Activated CD4-positive, alpha-beta T cell treated with anti-CD3 and anti-CD28 coated beads for 24 hours (primary cell): ENCODE data around the gene RNF2.
"Not testable (repeated sequence)": the region's sequence is repeated elsewhere in the genome, so short reads cannot be mapped to it uniquely, and the experiment has no call there.

Experiments used
- DNase-seq, 2 donors: peaks; one replicate each; pipeline ENCODE4 v3.0.0-alpha.2; 2020; ENCODE audit warnings: low read depth in 2 of 2

The RNF2 gene

GRCh38 chr1:185050823-185051451 is 5.6 kb downstream of the RNF2 start:
- no peak for DNase-seq

DNA sequence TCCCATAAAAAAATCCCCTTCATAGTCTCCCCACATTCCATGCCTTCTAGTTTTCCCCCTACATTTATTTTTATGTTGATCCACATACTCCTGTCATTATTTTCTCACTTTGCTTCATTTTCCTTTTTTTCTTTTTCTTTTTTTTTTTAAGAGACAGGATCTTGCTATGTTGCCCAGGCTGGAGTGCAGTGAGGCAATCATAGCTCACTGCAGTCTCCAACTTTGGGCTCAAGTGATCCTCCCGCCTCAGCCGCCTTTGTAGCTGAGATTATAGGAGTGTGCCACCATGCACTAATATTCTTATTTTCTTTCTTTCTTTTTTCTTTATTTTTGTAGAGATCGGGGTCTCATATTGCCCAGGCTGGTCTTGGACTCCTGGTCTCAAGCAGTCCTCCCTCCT is 7.8 kb downstream of the RNF2 start:
- no peak for DNase-seq

DNA sequence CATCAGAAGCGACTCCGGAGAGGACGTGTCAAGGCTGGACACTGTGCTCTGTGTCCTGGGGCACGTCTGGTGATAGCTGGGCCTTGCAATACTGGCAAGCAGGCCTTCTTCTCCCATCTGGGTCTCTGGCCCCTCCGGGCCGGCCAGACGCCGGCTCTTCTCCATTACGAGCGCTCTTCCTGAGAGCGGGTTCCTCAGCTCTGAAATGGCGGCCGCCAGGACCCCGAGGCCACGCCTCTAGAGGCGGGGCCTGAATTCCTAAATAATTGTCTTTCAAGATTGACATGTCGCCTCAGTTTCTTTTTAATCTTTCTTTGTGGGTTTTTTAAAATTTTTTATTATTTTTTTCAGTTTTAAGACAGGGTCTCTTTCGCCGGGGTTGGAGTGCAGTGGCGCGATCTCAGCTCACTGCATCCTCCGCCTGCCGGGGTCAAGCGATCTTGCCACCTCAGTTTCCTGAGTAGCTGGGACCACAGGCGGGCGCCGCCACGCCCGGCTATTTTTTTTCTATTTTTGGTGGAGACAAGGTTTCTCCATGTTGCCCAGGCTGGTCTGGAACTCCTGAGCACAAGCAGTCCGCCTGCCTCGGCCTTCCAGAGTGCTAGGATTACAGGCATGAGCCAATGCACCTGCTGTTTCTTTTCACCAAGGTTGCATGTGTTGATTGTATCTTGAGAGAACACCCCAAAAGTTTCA is 9.2 kb downstream of the RNF2 start:
- DNase-seq = no peak

DNA sequence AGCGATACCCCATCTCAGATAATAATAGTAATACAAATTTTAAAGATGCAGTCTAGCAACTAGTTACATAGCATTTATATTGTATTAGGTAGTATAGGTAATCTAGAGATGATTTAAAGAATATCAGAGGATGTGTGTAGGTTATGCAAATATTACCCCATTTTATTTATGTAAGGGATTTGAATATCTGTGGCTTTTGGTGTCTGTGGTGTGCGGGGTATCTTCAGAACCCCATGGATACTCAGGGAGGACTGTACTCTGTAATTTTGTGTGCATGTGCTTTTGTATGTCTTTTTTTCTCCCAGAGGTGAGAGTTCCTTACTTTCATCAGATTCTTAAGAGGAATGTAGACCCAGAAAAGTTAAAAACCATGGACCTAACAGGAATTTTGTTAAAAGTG is 12.8 kb downstream of the RNF2 start:
- no peak for DNase-seq

DNA sequence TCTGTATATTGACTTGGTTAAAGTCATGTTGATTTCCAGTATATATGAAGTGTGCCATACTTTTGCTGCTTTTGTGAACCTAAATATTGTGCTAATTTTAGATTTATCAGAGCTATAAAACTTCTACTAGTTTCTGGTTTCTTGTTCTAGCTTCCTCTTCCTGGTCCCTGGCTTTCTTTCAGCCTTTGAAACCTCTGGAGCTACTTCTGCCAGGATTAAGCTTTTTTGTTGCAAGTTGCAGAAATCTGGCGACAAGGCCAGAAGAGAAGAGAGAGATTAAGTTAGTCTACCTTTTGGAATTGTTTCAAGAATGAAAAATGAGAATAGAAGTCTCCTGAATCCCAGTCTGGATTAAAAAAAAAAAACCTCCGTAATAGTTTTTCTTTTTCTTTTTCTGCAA is 13.5 kb downstream of the RNF2 start:
- DNase-seq = no peak

DNA sequence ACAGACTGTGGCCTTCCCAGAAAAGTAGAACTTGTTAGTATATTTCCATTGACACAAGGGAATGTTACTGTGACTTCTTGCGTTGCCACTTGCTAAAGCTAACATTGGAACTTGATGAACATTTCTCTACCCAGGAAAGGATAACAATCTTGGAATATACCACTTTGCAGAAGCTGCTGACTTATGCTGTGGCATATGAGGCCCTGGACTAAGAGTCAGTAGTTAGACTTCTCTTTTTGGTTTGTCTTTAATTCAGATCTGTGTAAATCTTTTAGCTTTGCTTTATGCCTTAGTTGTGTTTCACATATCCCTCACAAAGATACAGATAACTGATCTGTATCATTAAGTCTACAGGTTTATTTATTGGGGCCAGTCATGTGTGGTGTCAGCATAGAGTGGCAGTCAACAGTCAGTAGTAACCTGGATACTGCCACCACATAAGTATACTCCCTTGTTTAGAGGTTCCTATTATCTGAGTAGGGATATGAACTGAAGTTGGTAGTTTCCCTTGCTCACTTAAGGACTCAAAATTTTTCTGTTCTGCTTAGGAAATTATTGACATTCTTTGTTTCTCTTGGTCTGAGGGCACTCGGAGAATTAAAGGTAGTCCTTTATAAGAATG is 14.7 kb downstream of the RNF2 start:
- DNase-seq = no peak

DNA sequence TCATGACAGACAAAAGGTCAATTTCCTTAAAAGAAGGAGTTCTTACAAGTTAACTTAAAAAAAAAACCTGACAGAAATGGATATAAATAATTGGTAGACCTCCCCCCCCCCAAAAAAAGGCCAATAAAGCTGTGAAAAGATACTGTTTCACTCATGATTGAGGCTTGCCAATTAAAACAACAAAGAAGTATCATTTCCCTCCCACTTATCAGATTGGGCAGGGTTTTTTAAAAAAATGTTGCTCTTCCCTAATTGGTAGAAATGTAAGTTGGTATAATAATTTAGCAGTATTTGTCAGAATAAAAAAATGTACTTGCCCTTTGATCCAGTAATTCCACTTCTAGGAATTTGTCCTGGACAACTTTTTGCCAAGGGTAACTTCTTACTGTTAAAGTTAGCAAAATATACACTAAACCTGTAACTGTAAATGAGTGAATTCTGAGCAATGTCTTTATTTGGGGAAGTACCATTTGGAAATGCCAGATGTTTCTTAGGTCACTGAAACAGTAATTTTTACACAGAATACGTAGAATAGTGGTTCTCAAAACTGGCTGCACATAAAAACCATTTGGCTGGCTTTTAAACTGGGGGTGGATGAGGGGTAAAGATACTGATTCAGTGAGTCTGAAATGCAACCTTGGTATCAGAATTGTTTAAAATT is 17.5 kb downstream of the RNF2 start:
- no peak for DNase-seq

DNA sequence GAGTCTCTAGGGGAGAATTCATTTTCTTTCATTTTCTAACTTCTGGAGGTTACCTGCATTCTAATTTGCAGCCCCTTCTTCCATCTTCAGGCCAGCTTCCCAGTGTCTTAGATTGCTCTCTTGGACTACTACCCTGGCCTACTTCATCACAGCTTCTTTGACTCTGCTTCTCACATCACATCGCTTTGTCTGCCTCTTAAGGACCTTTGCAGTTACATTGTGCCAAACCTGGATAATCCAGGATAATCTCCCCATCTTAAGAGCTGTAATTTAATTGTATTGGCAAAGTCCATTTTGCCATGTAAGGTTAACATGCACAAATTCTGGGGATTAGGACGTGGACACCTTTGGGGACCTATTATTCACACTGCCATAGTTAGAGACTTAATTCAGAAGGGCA is 18.4 kb downstream of the RNF2 start:
- no peak for DNase-seq

DNA sequence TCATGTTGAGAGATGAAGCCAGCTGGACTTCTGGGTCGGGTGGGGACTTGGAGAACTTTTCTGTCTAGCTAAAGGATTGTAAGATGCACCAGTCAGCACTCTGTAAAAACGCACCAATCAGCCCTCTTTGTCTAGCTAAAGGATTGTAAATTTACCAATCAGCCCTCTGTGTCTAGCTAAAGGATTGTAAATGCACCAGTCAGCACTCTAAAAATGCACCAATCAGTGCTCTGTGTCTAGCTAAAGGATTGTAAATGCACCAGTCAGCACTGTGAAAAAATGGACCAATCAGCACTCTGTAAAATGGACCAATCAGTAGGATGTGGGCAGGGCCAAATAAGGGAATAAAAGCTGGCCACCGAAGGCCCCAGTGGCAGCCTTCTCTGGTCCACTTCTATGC is 19.6 kb downstream of the RNF2 start:
- not testable (repeated sequence) for DNase-seq

DNA sequence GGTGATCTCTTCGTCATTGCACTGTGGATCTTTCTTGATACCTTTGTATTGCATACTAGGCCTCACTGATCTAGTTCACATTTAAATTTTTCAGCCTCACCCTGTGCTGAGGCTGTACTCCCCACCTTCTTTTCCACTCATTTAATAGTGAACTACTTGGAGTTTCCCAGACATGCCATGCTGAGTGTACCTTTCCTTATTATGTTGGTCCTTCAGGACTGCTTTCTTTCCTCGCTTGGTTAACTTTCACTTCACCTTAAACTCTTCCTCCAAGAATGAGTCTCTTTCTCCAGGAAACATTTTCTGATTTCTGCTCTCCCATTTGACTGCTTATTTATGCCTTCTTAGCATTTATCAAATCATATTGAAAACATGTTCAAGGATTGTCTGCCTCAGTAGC is 20.8 kb downstream of the RNF2 start:
- no peak for DNase-seq

DNA sequence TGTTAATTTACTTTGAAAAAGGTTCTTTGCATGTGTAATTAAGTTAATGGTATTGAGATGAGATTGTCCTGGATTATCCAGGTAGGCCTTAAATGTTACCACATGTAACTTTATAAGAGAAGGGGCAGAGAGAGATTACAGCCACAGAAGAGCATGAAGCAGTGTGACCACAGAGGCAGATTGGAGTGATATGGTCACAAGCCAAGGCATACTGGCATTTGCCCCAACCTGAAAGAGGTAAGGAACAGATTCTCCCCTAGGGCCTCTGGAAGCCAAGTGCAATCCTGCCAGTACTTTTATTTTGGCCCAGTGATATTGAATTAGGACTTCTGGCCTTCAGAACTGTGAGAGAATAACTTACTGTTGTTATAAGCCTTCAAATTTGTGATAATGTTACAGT is 23.0 kb downstream of the RNF2 start:
- DNase-seq = no peak

DNA sequence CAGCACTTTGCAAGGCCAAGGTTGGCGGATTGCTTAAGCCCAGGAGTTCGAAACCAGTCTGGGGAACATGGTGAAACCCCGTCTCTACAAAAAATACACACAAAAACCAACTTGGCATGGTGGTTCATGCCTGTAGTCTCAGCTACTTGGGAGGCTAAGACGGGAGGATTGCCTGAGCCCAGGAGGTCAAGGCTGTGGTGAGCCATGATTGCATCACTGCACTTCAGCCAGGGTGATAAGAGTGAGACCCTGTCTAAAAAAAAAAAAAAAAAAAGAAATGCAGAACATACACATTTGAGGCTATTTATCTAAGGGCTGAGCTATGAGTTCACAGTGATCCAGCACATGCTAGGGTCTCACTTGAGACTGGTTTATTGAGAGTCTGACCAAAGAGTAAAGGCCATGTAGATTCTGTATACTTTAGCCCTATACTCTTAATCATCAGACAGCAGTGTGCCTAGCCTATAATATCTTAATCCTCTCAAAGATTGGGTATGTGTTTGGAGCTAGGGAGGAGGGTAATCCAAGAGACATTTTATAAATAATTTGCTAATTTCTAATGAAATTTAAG is 23.9 kb downstream of the RNF2 start:
- no peak for DNase-seq

GRCh38 chr1:185070051-185070450 is 24.7 kb downstream of the RNF2 start:
- no peak for DNase-seq

DNA sequence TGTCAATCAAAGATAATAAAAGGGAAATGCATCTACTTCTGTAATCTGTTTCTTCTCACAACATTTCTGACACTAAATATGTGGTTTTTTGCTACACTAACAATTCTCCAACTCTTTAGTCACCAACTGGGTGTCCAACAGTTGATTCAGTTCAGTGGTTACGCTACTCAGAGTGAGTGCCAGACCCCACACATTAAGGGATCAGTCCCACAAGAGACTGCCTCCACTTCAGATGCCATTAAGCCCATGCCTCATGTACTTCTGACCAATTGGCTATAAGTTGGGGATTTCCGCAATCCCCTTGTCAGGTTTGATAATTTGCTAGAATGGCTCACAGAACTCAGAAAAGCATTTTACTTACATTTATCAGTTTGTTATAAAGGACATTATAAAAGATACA is 28.4 kb downstream of the RNF2 start:
- no peak for DNase-seq

DNA sequence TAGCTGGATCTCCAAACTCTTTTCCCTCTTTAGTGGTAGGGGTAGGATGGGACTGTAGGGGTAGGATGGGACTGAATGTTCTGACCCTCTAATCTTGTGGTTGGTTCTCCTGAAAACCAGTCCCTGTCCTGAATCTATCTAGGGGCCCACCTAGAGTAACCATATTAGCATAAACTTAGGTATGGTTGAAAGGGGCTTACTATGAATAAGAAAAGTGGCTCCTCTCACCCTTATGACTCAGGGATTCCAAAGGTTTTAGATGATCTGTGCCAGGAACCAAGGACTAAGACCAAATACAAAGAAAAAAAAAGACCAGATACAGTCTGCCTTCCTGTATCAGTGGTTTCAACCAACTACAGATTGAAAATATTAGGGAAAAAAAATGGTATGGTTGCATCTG is 28.9 kb downstream of the RNF2 start:
- DNase-seq = no peak

GRCh38 chr1:185075476-185075875 is 30.1 kb downstream of the RNF2 start:
- no peak for DNase-seq

DNA sequence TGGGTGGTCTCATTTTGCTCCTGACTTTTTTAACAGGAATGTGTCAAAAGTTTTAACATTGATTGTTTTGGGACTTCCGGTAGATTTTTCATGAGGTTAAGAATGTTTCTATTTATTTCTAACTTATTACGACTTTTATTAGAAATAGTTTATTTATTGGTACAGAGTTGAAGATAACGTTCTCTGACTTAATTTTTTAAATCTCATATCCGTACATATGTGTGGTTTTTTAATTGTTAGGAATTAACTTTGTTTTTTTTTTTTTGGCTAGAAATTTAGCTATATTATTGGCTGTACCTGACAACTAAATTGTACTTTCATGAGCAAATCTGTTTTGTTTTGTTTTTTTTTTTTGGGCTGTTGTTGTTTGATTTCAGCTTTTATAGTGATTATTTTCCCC is 32.0 kb downstream of the RNF2 start:
- DNase-seq = no peak

- no peak for DNase-seq
Measured at GRCh38 chr1:185080422-185080821, 35.1 kb downstream of the RNF2 start.

- DNase-seq = no peak
Measured at GRCh38 chr1:185083818-185084217, 38.5 kb downstream of the RNF2 start.

GRCh38 chr1:185087101-185087500 is 41.7 kb downstream of the RNF2 start:
- DNase-seq = no peak

- no peak for DNase-seq
Measured at GRCh38 chr1:185087746-185088145, 42.4 kb downstream of the RNF2 start.

GRCh38 chr1:185091480-185091879 is 46.1 kb downstream of the RNF2 start:
- no peak for DNase-seq

- DNase-seq = no peak
Measured at GRCh38 chr1:185094761-185095160, 49.4 kb downstream of the RNF2 start.
